NCI-H1048 (cell line): Measurements from ENCODE around the gene LRRC8E.

Source experiments
- DNase-seq: peaks from one replicate; lab custom pipeline; 2025; lab: John Stamatoyannopoulos, UW

Gene LRRC8E

DNA sequence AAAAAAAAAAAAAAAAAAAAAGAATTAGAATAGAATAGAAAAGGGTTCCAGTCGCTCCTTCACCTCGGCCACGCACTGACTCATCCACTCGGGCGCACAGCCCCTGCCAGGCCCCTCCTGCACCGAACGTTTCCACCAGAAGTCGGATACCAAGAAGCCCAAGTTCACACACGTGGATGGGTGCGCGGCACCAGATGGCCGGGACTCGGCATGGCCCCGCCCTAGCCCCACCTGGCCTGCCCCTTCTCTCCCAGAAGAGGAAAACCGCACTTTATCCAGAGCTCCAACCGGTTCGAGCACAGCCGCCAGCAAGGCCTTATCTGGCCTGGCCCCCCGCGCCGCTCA, 20.0 kb upstream of the LRRC8E start:
- DNase-seq: no peak

DNA sequence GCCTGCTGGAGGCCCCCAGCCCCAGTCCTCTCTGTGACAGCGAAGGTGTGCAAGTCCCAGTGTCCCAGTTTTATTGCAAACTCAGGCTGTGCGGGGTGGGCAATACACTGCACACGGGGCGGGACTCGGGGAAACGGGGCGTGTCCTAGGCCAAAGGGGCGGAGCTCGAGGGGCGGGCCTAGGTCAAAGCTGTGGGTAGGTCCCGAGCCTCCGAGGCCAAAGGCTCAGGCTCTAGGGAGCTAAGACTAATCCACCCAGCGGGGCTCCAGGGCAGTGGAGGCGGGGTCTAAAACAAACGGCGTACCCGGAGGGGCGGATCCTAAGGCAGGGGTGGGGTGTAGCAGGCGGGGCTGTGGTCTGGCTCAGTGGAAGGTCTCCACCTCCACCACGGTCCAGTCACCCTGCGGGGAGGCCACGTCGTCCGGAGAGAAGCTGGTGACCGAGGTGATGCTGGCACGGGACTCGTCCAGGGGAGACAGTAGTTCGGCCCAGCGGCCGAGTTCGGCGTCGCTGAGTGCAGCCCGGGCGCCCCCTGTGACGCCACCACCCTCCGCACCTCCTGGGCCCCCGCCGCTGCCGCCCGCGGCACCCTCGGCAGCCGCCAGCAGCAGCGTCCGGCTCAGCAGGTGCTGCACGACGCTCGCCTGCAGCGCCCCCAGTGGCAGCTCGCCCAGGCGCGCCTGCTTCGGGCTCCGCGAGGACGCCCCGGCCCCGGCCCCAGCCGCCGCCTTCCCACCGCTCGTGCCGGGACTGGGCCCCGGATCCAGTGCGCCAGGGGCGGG, 19.4 kb upstream of the LRRC8E start:
- DNase-seq: no peak

DNA sequence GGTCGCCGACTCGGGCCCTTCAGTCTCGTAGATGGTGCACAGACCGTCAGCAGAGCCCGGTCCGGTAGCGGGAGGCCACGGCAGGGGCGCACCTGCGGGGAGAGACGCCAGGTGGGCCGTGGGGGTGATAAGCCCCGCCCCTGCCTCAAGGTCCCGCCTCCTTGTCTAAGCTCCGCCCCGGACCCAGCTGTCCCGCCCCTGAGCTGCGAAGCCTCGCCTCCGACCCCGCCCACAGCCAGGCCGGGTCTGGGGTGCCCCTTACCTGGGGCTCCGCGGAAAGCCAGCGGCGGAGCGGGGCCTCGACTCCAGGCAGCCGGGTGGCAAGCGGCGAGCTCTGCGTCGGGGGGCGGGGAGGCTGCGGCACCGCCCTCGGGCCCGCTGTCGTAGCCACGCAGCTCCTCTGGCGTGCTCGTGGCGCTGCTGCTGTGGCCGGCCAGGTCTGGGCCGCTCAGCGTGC, 18.8 kb upstream of the LRRC8E start:
- DNase-seq: no peak

DNA sequence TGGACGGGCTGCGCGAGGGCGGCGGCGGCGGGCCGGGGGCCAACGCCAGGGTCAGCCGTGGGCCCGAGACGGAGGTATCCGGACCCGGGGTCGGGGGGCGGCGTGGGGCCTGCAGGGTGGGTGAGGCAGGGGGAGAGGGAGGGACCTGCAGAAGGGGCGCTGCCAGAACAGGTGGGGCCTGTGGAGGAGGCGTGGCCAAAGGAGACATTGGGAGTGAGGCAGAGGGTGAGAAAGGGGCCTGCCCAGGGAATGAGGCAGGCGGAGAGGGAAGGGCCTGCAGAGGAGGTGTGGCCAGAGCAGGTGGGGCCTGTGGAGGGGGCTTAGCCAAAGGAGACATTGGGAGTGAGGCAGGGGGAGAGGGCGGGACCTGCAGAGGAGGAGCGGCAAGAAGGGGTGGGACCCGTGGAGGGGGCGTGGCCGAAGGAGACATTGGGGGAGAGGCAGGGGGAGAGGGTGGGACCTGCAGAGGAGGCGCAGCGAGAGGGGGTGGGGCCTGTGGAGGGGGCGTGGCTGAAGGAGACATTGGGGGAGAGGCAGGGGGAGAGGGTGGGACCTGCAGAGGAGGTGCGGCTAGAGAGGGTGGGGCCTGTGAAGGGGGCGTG, 18.3 kb upstream of the LRRC8E start:
- no peak for DNase-seq

DNA sequence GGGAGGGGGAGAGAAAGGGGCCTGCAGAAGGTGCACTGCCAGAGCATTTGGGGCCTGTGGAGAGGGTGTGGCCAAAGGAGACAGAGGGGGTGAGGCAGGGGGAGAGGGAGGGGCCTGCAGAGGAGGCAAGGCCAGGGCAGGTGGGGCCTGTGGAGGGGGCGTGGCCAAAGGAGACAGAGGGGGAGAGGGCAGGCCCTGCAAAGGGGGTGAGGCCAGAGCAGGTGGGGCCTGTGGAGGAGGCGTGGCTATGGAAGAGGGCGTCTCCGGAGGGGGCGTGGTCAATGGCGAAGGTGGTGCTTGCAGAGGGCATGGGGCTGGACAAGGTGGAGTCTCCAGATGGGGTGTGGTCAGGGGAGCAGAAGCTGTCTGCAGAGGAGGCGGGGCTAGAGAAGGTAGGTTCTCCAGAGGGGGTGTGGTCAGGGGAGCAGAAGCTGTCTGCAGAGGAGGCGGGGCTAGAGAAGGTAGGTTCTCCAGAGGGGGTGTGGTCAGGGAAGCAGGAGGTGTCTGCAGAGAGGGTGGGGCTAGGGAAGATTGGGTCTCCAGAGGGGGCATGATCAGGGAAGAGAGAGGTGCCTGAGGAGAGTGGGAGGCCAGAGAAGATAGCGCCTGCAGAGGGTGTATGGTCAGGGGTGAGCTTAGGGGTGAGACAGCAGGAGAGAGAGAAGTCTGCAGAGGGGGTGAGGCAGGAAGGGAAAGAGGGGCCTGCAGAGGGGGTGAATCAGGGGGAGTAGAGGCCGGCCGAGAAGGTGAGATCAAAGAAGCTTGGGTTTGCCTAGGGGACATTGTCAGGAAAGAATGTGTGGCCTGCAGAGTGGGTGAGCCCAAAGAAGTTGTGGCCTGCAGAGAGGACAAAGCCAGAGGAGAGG, 17.5 kb upstream of the LRRC8E start:
- peak; percentile 39 for DNase-seq

DNA sequence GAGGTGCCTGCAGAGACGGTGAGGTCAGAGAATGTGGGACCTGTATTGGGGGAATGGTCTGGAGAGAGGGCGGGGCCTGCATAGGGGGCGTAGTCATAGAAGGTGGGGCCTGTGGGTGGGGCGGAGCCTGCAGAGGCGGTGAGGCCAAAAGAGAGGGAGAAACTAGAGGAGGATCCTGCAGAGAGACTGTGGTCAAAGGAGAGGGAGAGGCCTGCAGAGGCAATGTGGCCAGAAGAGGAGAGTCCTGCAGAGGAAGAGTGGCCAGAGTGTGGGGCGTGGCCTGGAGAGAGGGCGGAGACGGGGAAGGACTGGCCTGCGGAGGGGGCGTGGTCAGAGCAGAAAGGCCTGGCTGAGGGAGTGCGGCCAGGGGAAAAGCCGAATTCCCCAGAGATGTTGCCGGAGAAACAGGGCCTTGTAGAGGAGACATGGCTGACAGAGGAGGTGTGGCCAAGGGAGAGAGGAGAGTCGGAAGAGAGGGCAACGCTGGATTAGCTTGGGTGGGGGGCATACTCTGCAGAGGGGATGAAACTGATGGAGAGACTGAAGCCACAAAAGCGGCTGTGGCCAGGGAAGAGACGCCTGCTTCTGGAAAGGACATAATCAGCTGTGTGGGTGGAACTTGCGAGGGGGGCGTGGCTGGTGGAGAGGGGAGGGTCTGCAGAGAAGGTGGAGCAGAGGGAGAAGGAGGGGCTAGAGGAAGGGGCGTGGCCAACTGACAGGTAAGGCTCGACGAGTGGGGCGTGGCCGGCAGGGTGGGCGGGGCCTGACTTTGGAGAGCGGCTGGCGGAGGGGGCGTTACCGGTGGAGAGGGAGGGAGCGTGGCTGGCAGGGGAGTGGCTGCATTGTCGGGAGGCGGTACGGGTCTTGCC, 16.6 kb upstream of the LRRC8E start:
- DNase-seq: peak; percentile 90

DNA sequence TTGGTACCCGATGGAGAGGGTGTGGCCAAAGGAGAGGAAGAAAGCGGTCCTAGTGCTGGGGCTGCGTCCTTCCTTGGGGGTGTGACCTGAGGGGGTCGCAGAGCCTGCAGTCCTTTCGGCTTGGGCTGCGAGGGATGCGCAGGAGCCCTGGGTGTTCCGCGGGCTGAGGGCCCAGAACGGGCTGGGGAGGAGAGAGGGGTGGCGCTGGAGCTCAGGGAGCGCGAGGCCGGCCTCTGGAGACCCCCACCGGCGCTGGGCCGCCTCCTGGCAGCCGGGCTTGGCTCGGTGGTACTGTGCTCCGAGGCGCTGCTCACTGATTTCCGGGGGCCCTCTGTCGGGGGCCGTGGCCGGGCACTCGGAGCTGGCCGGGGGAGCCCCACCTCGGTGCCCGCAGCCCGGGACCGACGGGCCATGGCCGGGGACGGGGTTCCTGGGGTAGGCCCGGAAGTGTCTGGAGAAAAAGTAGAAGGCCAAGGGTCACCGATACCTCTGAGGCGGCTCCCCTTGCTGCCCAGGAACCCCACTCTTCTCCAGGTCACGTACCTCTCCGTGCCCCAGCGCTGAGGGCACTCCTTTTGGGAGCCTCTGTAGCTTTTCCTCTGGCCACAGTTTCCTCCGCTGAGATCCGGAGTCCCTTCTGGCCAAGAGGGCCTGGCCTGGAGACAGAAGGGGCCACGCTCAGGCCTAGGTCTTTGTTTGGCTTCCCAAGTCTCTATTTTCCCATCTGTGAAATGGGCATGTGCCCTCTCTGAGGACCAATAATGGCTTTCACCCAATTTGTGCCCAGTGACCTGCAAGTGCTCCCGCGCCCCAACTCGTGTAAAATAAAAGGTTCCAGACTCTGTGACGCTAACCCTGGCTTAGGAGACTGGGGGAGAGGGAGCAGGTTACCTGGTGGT, 15.8 kb upstream of the LRRC8E start:
- DNase-seq: no peak

DNA sequence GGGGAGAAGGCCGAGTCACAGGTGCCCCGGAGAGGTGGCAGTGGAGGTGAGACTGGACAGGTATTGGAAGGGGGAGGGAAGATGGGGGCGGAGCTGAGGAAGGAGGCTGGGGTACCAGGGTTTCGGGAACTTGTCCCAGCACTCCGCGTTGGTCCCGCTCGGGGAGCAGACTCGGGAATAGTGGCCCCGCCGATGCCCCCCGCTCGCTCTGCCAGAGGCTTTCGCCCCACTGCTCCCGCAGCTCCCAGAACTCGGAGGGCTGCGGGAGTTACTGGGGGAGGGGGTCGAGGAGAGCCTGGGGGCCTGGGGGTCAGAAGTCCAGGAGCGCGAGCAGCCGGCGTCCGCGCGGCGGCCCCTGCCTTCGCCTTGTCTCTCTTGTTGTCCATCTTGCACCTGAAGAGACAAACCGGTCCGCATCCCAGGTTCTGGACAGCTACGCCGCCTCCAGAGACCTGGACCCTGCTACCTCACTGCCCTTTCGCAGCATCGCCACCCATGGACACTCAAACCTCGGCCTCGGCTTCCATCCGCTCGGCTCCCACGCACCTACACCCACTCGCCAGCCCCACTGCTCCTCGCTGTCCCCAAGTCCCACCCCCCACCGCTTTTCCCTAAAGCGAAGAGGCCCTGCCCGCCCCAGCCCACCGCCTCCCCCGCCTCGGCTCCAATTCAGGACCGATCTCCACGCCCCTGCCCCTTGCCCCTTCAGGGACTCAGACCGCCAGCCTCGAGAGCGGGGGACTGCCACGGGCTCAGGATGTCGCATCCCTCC, 14.8 kb upstream of the LRRC8E start:
- DNase-seq: no peak

DNA sequence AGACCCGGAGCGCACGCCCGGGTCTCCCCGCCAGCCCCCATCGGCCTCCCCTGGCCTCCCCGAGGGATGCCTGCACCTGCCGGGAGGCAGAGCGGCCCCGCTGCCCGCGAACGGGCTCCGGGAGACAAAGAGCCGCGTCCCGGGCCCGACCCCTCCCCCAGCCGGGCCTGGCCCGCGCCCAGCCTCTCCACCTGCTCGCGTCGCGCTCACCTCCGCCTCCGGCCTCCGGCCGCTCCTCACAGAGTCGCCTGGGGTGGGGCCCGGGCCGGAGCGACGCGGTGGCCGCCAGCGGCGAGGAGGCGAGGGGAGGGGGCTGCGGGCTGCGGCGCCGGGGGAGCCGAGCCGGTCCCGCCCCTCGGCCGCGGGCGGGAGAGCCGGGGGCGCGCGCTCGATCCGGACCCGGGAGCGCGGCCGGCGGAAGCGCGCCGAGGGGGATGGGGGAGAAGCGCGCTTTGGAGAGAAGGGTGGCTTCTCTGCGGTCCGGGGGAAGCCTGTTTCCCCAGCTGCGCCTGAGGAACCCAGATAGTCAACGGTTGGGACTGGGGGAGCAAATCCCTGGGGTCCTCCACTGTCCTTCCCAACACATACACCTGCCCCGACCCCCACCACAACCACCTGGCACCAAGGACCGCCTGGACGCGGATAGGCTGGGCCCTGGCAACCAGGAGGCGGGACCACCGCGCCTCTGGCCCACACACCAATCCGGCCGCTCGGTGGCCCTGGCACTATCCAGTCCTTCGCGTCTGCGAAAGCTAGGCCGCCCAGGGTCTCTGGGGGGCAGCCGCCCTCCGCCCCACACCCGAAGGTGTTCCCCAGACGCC, 14.0 kb upstream of the LRRC8E start, which contains the start of gene PRR36:
Gene PRR36, minus strand, starts transcription at position 315 of the 821 bp plus-strand sequence. CDS start 701 bp downstream, outside the sequence.
- DNase-seq: peak; percentile 44

DNA sequence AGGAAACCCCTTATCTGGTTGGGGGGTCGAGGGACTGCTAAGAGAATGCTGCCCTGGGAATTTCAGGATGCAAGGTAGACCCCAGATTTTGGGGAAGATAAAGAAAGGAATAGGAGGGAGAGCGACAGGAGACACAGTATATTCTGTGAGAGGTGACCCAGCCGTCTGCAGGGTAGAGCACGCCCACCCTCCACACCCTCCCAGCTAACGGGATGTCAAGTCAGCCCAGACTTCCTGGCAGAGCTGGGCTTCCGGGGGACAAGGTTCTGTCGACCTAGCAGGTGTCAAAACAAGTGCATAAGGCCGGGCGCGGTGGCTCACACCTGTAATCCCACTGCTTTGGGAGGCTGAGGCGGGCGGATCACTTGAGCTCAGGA, 13.4 kb upstream of the LRRC8E start:
- no peak for DNase-seq

DNA sequence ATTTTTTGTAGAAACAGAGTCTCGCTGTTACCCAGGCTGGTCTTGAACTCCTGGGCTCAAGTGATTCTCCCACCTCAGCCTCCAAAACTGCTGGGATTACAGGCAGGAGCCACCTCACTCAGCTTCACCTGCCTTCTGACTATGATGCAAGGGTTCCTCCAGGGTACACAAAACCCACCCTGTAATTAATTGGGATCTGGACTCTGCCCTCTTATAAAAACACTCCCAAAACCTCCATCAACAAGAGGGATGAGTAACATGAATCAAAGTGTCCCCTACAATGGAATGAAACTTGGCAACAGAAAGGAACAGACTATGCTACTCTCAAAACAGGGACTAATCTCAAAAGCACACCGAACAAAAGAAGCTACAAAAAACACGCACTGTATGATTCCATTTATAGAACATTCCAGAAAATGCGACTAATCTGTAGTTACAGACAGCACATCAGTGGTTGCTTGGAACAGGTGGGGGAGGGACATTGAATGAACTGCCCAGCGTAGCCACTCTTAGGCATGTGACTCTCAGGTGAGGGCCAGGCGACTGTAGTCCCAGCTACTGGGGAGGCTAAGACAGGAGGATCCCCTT, 11.0 kb upstream of the LRRC8E start:
- no peak for DNase-seq

DNA sequence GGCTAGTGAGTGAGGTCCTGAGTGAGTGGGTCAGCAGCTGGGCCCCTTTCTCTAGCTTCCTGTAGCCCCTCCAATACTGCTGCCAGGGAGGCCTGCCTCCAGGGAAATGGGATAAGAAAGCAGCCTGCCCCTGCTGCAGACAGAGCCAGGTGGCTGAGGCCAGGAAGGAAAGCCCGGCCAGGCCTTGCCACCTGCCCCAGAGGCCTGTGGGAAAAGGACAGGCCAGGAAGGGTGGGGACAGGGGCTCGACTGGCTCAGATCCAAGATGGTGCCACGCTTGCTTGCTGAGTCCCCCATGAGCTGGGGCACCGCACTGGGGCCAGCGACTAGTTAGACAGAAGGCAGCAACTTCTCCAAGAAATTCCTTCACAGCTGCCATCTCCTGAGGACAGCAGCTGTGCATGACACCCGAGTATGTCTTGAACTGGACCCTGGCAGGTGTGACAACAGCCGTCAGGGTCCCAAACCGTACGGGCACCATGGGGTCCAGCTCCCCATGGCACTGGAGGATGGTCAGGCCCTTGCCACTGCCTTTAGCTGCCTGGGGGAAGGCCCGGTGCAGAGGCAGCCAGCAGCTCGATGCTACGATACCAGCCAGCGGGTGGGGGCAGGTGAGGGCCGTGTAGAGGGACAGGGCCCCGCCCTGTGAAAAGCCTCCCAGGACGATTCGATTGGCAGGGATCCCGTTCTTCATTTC, 9.1 kb upstream of the LRRC8E start:
- DNase-seq: no peak

DNA sequence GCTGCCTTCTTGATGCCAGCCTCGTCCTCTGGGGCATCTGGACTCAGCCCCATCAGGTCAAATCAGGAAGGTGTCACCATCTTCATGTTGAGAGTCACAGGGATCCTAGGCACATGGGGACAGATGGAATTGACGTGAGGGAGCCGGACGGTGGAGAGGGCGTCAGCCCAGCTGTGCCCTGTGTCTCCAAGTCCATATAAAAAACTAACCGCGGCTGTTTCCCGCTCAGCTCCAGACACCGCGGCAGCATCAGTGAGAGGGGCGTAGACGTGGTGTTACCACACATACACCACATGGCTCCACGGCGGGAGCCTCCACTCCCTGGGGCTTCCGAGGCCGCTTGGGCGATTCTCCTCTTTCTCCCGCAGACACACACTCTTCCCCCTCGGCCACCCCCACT, 8.5 kb upstream of the LRRC8E start:
- no peak for DNase-seq

DNA sequence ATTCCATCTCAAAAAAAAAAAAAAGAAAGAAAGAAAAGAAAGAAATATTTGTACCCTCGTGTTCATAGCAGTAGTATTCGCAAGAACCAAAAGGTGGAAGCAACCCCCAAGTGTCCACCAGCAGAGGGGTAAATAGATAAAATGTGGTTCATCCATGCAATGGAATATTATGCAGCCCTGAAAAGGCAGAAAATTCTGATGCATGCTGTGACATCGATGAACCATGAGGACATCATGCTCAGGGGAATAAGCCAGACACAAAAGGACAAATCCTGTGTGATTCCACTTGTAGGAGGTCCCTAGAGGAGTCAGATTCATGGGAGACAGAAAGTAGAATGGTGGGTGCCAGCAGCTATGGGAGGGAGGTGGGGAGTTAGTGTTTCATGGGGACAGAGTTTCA, 6.4 kb upstream of the LRRC8E start:
- DNase-seq: no peak

DNA sequence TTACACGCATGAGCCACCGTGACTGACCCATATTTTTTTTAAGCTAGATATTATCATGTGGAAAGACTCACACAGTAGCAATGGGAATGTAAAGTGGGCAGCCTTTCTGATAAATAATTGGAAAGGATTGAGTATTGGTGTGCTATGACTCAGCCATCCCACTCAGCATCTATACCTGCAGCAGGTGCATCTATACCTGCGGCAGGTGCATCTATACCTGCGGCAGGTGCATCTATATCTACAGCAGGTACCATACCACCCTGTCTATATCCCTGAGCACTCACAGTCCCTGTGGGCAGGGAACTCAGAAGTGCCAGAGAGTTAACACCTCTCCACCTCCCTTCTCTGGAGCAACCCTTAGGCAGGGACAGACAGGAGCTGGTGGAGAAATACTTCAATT, 5.2 kb upstream of the LRRC8E start:
- no peak for DNase-seq

DNA sequence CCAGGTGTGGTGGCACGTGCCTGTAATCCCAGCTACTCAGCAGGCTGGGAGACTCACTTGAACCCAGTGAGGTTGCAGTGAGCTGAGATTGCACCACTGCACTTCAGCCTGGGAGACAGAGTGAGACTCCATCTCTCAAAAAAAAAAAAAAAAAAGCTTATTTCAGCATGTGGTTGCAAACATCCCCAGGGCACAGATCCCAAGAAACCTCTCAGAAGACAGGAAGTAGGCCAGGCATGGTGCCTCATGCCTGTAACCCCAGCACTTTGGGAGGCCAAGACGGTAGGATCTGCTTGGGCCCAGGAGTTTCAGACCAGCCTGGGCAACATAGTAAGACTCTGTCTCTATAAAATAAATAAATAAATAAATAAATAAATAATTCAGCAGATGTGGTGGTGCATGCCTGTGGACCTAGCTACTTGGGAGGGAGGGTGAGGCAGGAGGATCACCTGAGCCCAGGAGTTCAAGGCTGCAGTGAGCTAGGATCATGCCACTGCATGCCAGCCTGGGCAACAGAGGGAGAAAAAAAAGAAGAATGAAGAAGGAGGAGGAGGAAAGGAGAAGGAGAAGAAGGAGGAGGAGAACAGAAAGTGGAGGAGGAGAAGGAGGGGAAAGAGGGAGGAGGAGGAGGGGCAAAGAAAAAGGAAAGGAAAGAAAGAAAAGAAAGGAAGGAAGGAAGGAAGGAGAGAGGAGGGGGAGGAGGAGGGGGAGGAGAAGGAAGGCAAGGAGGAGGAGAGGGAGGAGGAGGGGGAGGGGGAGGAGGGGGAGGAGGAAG, 4.3 kb upstream of the LRRC8E start:
- no peak for DNase-seq

DNA sequence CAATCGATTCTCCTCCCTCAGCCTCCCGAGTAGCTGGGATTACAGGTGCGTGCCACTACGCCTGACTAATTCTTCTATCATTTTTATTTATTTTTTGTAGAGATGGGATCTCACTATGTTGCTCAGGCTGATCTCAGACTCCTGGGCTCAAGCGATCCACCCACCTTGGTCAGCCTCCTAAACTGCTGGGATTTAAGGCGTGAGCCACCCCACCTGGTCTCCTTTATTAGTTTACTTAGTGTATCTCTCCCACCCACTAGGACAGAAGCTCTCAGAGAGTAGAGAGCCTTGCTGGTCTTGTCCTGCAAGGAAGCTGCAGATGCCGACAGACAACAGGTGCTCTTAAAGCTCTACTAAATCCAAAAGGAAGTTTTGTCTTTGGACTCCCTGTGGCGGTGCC, 2.5 kb upstream of the LRRC8E start:
- DNase-seq: no peak
